ENCODE data around the gene PGGHG. TPM values are rescaled to one million over a fixed set of nuclear protein-coding genes. Genes with fewer than 3 reads are reported as not detected.

The PGGHG gene
- 10 to 100 TPM in 1 of 2 donors, 1 to 10 TPM in 1; 3.9 to 15.9 TPM for total RNA-seq
- polyA plus RNA-seq (ENCODE audit: insufficient read length in 2 of 2): 1 to 10 TPM; 5.9 to 6.5 TPM
- long read RNA-seq, donor 1: 0 reads
- long read RNA-seq, donor 2: 0 reads
- long read RNA-seq, donor 3: 0 reads
- long read RNA-seq, donor 4: 0 reads

DNA sequence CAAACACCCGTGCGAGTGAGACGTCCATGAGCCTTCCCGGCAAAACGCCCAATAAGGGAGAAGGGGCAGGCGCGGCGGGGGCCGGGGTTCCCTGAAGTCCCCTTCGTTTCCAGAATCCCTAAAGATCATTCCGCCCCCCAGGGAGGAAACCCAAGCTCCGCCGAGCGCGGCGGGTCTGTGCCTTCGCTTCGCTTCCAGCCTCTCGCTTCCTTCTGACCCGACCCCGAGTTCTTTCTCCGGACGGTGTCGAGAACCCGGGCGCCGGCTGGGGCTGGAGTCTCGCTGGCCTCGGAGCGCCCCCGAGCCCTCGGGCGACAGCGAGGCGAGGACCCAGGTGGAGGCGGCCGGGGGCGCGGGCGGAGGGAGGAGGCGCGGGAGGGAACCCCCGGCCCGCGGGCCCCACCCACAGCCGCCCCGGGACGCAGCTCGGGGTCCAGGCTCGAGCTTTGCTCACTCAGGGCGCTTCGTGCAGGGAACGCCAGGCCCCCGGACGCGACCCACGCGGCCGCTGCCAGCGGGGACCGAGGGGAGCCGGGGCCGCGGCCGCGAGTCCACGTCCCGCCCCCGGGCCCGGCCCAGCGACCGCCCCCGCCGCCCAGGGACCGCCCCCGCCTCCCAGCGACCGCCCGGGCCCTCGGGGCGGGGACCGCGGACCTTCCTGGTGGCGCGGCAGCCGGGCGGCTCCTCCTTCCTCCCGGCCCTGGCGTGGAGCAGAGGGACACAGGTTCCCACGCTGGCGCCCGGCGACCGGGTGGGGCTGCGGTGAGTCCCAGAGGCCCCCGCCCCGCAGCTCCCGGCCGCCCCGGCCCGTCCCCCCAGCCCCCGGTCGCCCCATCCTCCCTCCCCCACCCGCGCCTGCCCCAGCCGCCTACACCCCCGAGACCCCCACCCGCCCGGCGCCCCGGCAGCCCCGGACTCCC is at the start of gene PGGHG:
Gene PGGHG (plus strand): TSS at position 649 of the 920 bp plus-strand sequence. CDS start 691 bp downstream, outside the sequence.
- Histone ChIP-seq H3K4me1 (ENCODE audit: control insufficient read depth, insufficient read depth, low read length) (peaks cover 16% of the 10 kb centered on the region), H3K27me3 (ENCODE audit: control insufficient read depth, insufficient read depth, low read length) (peaks cover 40% of the 10 kb centered on the region), H3K9me3 (ENCODE audit: control insufficient read depth, insufficient read depth, low read length) (no peaks in the 10 kb centered on the region), H3K4me3 (ENCODE audit: low read depth, low read length) (peak within 1 kb of the TSS; percentile 37), H3K36me3 (ENCODE audit: control insufficient read depth, insufficient read depth, low read length) (peaks cover 15% of the 10 kb centered on the region), H3K27ac (ENCODE audit: low read depth, low read length) (no peak within 1 kb of the TSS)
- DNase-seq (ENCODE audit: low read depth in 4 of 6, low spot score in 6 of 6): peak in 2 of 6 donors; percentile 2 to 53
- under 1% methylated on average over 89 of the region's 112 CpGs for WGBS (ENCODE audit: insufficient coverage)

DNA sequence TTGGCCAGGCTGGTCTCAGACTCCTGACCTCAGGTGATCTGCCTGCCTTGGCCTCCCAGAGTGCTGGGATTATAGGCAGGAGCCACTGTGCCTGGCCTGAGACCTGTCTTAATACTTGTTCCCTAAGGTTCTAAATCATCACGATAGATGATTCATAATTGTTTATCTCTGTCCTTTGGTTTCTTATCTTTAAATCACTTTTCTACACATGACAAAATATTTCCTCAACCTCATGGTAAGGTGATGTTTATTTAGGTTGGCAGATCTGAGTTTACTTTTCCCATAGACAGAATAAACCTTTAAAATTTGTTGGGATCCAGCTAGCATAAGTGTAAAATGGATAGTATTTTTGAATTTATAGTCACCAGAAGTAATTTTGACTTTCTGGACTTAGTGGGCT is 48.6 kb upstream of the PGGHG start:
- no peak for DNase-seq (ENCODE audit: low read depth in 4 of 6, low spot score in 6 of 6)
- no peak overlapping the region for H3K27ac ChIP-seq (ENCODE audit: low read depth, low read length)
- no peaks in the 10 kb centered on the region for H3K9me3 ChIP-seq (ENCODE audit: control insufficient read depth, insufficient read depth, low read length)
- no peaks in the 10 kb centered on the region for H3K27me3 ChIP-seq (ENCODE audit: control insufficient read depth, insufficient read depth, low read length)
- H3K36me3 ChIP-seq (ENCODE audit: control insufficient read depth, insufficient read depth, low read length): peaks cover 22% of the 10 kb centered on the region
- H3K4me1 ChIP-seq (ENCODE audit: control insufficient read depth, insufficient read depth, low read length): peaks cover 4% of the 10 kb centered on the region
- H3K4me3 ChIP-seq (ENCODE audit: low read depth, low read length): no peak overlapping the region
- no CpG with 5 or more reads among the region's 1 CpG for WGBS (ENCODE audit: insufficient coverage)

- 100% methylated on average over 2 of the region's 5 CpGs for WGBS (ENCODE audit: insufficient coverage)
- H3K36me3 ChIP-seq (ENCODE audit: control insufficient read depth, insufficient read depth, low read length): peaks cover 32% of the 10 kb centered on the region
These were observed 47.3 kb upstream of the PGGHG start for GRCh38 chr11:241634-242033.

GRCh38 chr11:244376-244775 is 44.5 kb upstream of the PGGHG start:
- Histone ChIP-seq H3K27me3 (ENCODE audit: control insufficient read depth, insufficient read depth, low read length) (no peaks in the 10 kb centered on the region), H3K4me3 (ENCODE audit: low read depth, low read length) (no peak overlapping the region), H3K9me3 (ENCODE audit: control insufficient read depth, insufficient read depth, low read length) (no peaks in the 10 kb centered on the region), H3K4me1 (ENCODE audit: control insufficient read depth, insufficient read depth, low read length) (no peaks in the 10 kb centered on the region), H3K27ac (ENCODE audit: low read depth, low read length) (no peak overlapping the region), H3K36me3 (ENCODE audit: control insufficient read depth, insufficient read depth, low read length) (peaks cover 51% of the 10 kb centered on the region)
- no peak for DNase-seq (ENCODE audit: low read depth in 4 of 6, low spot score in 6 of 6)
- 100% methylated on average over 1 of the region's 2 CpGs for WGBS (ENCODE audit: insufficient coverage)

More at GRCh38 chr11:241634-242033, 47.3 kb upstream of the PGGHG start:
- H3K4me1 ChIP-seq (ENCODE audit: control insufficient read depth, insufficient read depth, low read length): peaks cover 3% of the 10 kb centered on the region
- DNase-seq (ENCODE audit: low read depth in 4 of 6, low spot score in 6 of 6): no peak
- H3K27me3 ChIP-seq (ENCODE audit: control insufficient read depth, insufficient read depth, low read length): no peaks in the 10 kb centered on the region
- H3K9me3 ChIP-seq (ENCODE audit: control insufficient read depth, insufficient read depth, low read length): no peaks in the 10 kb centered on the region
- no peak overlapping the region for H3K27ac ChIP-seq (ENCODE audit: low read depth, low read length)
- H3K4me3 ChIP-seq (ENCODE audit: low read depth, low read length): no peak overlapping the region

- 95% methylated on average over 5 of the region's 8 CpGs for WGBS (ENCODE audit: insufficient coverage)
- Histone ChIP-seq H3K27me3 (ENCODE audit: control insufficient read depth, insufficient read depth, low read length) (no peaks in the 10 kb centered on the region), H3K36me3 (ENCODE audit: control insufficient read depth, insufficient read depth, low read length) (peaks cover 72% of the 10 kb centered on the region), H3K4me1 (ENCODE audit: control insufficient read depth, insufficient read depth, low read length) (no peaks in the 10 kb centered on the region), H3K4me3 (ENCODE audit: low read depth, low read length) (no peak overlapping the region), H3K27ac (ENCODE audit: low read depth, low read length) (no peak overlapping the region), H3K9me3 (ENCODE audit: control insufficient read depth, insufficient read depth, low read length) (no peaks in the 10 kb centered on the region)
- no peak for DNase-seq (ENCODE audit: low read depth in 4 of 6, low spot score in 6 of 6)
These were observed 39.9 kb upstream of the PGGHG start for GRCh38 chr11:249062-249461.

GRCh38 chr11:250274-250673 is 38.7 kb upstream of the PGGHG start:
- no peak overlapping the region for H3K27ac ChIP-seq (ENCODE audit: low read depth, low read length)
- peaks cover 66% of the 10 kb centered on the region for H3K36me3 ChIP-seq (ENCODE audit: control insufficient read depth, insufficient read depth, low read length)
- WGBS (ENCODE audit: insufficient coverage): 69% methylated on average over 1 of the region's 5 CpGs
- no peak for DNase-seq (ENCODE audit: low read depth in 4 of 6, low spot score in 6 of 6)
- no peaks in the 10 kb centered on the region for H3K4me1 ChIP-seq (ENCODE audit: control insufficient read depth, insufficient read depth, low read length)
- no peaks in the 10 kb centered on the region for H3K27me3 ChIP-seq (ENCODE audit: control insufficient read depth, insufficient read depth, low read length)
- H3K4me3 ChIP-seq (ENCODE audit: low read depth, low read length): no peak overlapping the region
- H3K9me3 ChIP-seq (ENCODE audit: control insufficient read depth, insufficient read depth, low read length): no peaks in the 10 kb centered on the region

DNA sequence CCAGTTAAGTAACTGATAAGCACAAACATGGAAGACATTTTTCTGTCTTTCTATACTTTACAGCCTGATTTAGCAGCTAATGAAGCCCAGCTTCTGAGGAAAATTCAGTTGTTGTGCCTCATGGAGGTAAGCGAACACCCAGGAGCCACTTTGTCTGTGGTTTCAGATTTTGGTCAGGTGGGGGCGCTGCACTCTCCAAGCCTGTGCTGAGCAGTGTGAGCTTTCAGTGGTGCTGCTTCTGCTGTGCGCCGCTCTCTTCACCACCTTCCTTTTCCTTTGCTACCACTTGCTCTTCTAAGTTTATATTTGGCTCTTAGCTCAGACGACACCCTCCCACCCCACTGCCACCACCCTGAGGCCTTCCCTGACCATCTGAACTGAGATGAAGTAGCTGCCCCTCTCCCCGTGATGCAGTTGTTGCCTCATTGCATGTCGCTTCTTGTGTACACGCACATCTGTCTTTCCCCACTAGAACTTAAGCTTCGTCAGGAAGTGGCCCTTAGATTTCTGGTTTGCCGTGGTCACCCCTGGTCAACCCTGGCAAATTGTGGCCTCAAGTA is 38.1 kb upstream of the PGGHG start:
- 75% methylated on average over 10 of the region's 10 CpGs for WGBS (ENCODE audit: insufficient coverage)
- H3K27me3 ChIP-seq (ENCODE audit: control insufficient read depth, insufficient read depth, low read length): no peaks in the 10 kb centered on the region
- peaks cover 61% of the 10 kb centered on the region for H3K36me3 ChIP-seq (ENCODE audit: control insufficient read depth, insufficient read depth, low read length)
- peak in 2 of 6 donors; percentile 38 to 51 for DNase-seq (ENCODE audit: low read depth in 4 of 6, low spot score in 6 of 6)
- H3K4me1 ChIP-seq (ENCODE audit: control insufficient read depth, insufficient read depth, low read length): no peaks in the 10 kb centered on the region
- H3K4me3 ChIP-seq (ENCODE audit: low read depth, low read length): no peak overlapping the region
- no peaks in the 10 kb centered on the region for H3K9me3 ChIP-seq (ENCODE audit: control insufficient read depth, insufficient read depth, low read length)
- H3K27ac ChIP-seq (ENCODE audit: low read depth, low read length): no peak overlapping the region

GRCh38 chr11:251550-251949 is 37.4 kb upstream of the PGGHG start:
- Histone ChIP-seq H3K4me1 (ENCODE audit: control insufficient read depth, insufficient read depth, low read length) (no peaks in the 10 kb centered on the region), H3K36me3 (ENCODE audit: control insufficient read depth, insufficient read depth, low read length) (peaks cover 54% of the 10 kb centered on the region)
- WGBS (ENCODE audit: insufficient coverage): 93% methylated on average over 8 of the region's 10 CpGs

GRCh38 chr11:252666-253065 is 36.3 kb upstream of the PGGHG start:
- Histone ChIP-seq H3K27ac (ENCODE audit: low read depth, low read length) (no peak overlapping the region), H3K4me1 (ENCODE audit: control insufficient read depth, insufficient read depth, low read length) (no peaks in the 10 kb centered on the region), H3K36me3 (ENCODE audit: control insufficient read depth, insufficient read depth, low read length) (peaks cover 47% of the 10 kb centered on the region), H3K9me3 (ENCODE audit: control insufficient read depth, insufficient read depth, low read length) (no peaks in the 10 kb centered on the region), H3K4me3 (ENCODE audit: low read depth, low read length) (no peak overlapping the region), H3K27me3 (ENCODE audit: control insufficient read depth, insufficient read depth, low read length) (no peaks in the 10 kb centered on the region)
- no peak for DNase-seq (ENCODE audit: low read depth in 4 of 6, low spot score in 6 of 6)
- WGBS (ENCODE audit: insufficient coverage): 91% methylated on average over 2 of the region's 8 CpGs

More at GRCh38 chr11:251550-251949, 37.4 kb upstream of the PGGHG start:
- DNase-seq (ENCODE audit: low read depth in 4 of 6, low spot score in 6 of 6): no peak
- Histone ChIP-seq H3K27ac (ENCODE audit: low read depth, low read length) (no peak overlapping the region), H3K9me3 (ENCODE audit: control insufficient read depth, insufficient read depth, low read length) (no peaks in the 10 kb centered on the region), H3K4me3 (ENCODE audit: low read depth, low read length) (no peak overlapping the region), H3K27me3 (ENCODE audit: control insufficient read depth, insufficient read depth, low read length) (no peaks in the 10 kb centered on the region)

Measured in spinal cord (tissue), 10 donors.